Activated CD4-positive, alpha-beta T cell treated with anti-CD3 and anti-CD28 coated beads, Interleukin-2, amount 10 ng/mL, durations not matched to agents 24 days and 14 days (primary cell): ENCODE data around the gene THOC1. TPM values are rescaled to one million over a fixed set of nuclear protein-coding genes. Genes with fewer than 3 reads are reported as not detected.

Experiments
- DNase-seq: peaks from one replicate; pipeline ENCODE4 v3.0.0; 2022
- H3K27ac Mint-ChIP-seq: one replicate; pipeline ENCODE4 v1.8.0; 2022; ENCODE audit warnings: mild to moderate bottlenecking, mixed read lengths
- H3K27me3 Mint-ChIP-seq: one replicate; pipeline ENCODE4 v1.8.0; 2022; ENCODE audit warnings: mixed read lengths
- H3K36me3 Mint-ChIP-seq: one replicate; pipeline ENCODE4 v1.8.0; 2022; ENCODE audit warnings: low read depth, mild to moderate bottlenecking, mixed read lengths
- H3K4me1 Mint-ChIP-seq: one replicate; pipeline ENCODE4 v1.8.0; 2021; ENCODE audit warnings: mixed read lengths
- H3K4me3 Mint-ChIP-seq: one replicate; pipeline ENCODE4 v1.8.0; 2022; ENCODE audit warnings: mild to moderate bottlenecking, moderate library complexity, mixed read lengths
- H3K9me3 Mint-ChIP-seq: one replicate; pipeline ENCODE4 v1.8.0; 2021; ENCODE audit warnings: mixed read lengths
- intact Hi-C: fragments of 100-400 bp; cut with micrococcal nuclease; formaldehyde crosslinking; loops from one replicate; pipeline ENCODE4 v1.15.1; 2023
- total RNA-seq: library from RNA; stranded (reverse); gene quantifications from 2 replicates; pipeline ENCODE4 v1.2.3, GENCODE V29; 2022

Gene THOC1
- total RNA-seq, 1 donor from 2014 or later, result 78.9 TPM

DNA sequence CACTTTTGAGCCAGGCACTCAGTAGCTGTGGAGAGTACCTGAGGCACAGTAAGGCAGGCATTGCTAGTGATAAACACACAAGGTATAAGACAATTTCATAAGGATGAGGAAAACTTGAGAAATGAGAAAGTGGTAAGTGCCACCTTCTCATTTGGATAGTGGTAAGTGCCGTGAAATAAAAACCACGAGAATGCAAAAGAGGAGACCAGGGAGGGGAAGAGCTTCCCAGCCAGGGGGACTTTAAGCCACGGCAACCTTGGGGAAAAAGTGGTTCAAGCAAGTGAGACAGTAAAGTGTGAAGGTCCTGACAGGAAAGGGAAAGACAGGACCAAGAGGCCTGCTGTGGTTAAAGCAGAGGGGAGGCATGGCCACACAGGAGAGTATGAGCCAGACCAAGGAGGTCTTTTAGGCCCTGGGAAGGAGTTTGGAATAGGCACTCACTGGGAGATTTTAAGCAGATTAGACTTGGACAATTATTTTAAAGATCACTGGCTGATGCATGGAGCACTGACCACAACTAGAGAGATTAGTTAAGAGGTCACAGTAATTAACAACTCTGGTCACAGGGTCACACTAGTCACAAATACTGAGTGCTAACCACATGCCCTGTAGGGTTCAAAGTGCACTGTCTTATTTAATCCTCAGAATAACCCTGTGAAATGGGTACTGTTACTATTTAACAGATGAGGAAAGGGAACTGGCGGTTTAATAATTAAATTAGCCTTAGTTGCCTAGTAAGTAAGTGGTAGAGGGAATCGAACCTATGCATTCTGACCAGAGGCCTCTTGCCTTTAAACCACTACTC is 50.1 kb downstream of the THOC1 start:
- no peak for DNase-seq
- intact Hi-C loops, result no loop called here
- peaks cover 57% of the 10 kb centered on the region for H3K36me3 Mint-ChIP-seq
- H3K27me3 Mint-ChIP-seq, result no peaks in the 10 kb centered on the region
- no peaks in the 10 kb centered on the region for H3K4me1 Mint-ChIP-seq
- no peak overlapping the region for H3K4me3 Mint-ChIP-seq
- H3K9me3 Mint-ChIP-seq, result no peaks in the 10 kb centered on the region
- no peak overlapping the region for H3K27ac Mint-ChIP-seq

DNA sequence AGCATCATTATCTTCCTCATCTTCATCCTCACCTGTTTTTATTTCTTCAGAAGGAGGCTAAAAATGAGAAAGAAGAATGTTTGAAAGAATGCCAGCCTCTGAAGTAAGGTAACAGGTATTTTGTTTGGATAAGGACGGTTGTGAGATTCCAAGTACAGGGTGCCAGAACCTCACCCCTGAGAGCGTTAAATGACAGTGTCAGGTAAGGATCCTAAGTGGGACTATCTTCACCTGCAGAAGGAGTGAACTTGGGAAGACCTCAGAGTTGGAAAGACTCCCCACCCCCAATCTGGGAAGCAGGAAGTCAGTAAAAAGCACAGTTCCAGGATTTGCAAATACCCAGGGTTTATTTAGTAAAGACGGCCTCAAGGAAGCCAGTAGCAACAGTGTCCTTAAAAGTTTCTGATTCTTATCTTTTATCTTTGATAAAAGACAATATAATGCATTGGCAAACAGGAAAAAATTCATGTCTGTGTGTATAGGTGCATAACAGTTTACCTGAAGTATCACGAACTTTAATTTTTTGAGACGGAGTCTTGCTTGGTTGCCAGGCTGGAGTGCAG is 52.3 kb downstream of the THOC1 start:
- DNase-seq, result no peak
- H3K27me3 Mint-ChIP-seq, result no peaks in the 10 kb centered on the region
- intact Hi-C loops, result no loop called here
- peaks cover 60% of the 10 kb centered on the region for H3K36me3 Mint-ChIP-seq
- no peak overlapping the region for H3K27ac Mint-ChIP-seq
- no peaks in the 10 kb centered on the region for H3K9me3 Mint-ChIP-seq
- no peak overlapping the region for H3K4me3 Mint-ChIP-seq
- no peaks in the 10 kb centered on the region for H3K4me1 Mint-ChIP-seq

DNA sequence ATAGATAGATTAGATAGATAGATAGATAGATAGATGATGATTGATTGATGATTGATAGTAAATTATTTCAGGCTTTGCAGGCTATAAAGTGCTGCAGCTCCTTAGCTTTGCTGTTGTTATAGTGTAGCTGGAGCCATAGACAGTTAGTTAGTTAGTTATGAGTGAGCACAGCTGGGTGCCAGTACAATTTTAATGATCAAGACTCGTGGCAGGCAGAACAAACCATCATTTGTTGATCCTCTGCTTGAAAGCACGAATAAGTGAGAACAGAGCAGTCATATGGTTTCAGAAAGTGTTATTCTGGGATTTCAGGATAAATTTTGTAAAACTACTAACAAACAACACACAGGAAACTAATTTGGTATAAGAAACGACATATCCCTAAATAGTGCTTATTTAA is 53.9 kb downstream of the THOC1 start:
- no peak overlapping the region for H3K27ac Mint-ChIP-seq
- no peaks in the 10 kb centered on the region for H3K9me3 Mint-ChIP-seq
- H3K4me1 Mint-ChIP-seq, result peaks cover 4% of the 10 kb centered on the region
- intact Hi-C loops, result loop anchor here (5.0 kb wide), 1 partner anchor 53 kb away; the partner anchor contains the start of gene THOC1
- H3K36me3 Mint-ChIP-seq, result peaks cover 69% of the 10 kb centered on the region
- no peak overlapping the region for H3K4me3 Mint-ChIP-seq
- no peak for DNase-seq
- no peaks in the 10 kb centered on the region for H3K27me3 Mint-ChIP-seq

DNA sequence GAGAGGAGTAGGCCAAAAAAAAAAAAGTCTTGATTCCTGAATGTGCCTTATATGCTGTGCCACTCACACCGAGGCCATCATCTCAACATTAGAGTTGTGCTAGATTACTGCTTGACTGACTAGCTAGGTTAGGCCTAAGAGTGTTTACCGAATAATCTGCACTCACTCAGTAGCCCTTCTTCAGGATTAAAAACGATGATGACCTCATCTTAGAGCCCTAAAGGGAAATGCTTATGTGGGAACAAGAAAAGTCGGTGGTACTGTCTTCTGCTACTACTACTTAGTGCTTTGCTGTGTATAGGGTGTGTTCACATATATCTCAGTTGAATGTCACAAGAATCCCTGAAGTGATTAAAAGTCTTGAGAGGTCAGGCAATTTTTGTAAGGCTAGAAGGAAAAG is 54.3 kb downstream of the THOC1 start:
- peaks cover 4% of the 10 kb centered on the region for H3K4me1 Mint-ChIP-seq
- H3K36me3 Mint-ChIP-seq, result peaks cover 68% of the 10 kb centered on the region
- no peak for DNase-seq
- no peaks in the 10 kb centered on the region for H3K9me3 Mint-ChIP-seq
- no peak overlapping the region for H3K27ac Mint-ChIP-seq
- H3K4me3 Mint-ChIP-seq, result no peak overlapping the region
- intact Hi-C loops, result loop anchor here (5.0 kb wide), 1 partner anchor 54 kb away; the partner anchor contains the start of gene THOC1
- no peaks in the 10 kb centered on the region for H3K27me3 Mint-ChIP-seq

DNA sequence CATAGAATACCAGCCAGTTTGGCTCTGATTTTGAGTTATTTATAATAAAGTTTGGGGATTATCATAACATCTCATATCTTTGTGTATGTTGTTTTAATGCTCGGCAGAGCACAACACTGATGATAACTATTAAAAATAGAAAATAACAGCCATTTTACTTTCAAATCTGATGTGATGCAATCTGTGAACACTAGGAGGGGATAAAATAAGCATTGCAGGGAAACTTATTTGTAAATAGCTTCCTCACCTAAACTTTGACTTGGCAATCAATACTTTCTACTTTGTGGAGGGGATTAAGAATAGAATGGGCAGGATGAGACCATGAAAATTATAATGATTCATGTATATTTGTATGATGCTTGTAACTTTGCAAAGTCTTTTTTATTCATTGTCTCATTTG is 55.1 kb downstream of the THOC1 start:
- intact Hi-C loops, result loop anchor here (5.0 kb wide), 1 partner anchor 55 kb away; the partner anchor contains the start of gene THOC1
- no peak for DNase-seq
- H3K9me3 Mint-ChIP-seq, result no peaks in the 10 kb centered on the region
- H3K27me3 Mint-ChIP-seq, result no peaks in the 10 kb centered on the region
- no peak overlapping the region for H3K27ac Mint-ChIP-seq
- no peak overlapping the region for H3K4me3 Mint-ChIP-seq
- peaks cover 66% of the 10 kb centered on the region for H3K36me3 Mint-ChIP-seq
- peaks cover 4% of the 10 kb centered on the region for H3K4me1 Mint-ChIP-seq

DNA sequence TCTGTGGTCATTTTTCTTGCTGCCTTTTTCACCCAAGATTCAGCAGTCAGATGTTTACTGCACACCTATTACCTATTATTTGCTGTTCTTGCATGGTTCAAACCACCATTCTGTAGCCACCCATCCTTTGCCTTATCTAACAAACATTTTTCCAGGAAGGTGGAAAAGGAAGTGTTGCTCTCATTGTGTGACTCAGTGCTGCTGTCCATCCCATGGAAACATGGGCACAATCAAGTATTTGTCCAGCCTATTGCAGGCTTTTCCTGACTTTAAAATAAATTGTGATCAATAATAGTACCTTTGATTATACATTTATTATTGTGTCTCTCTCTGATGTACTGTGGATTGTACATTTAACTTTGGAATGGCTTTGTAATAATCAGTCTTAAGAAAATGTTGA is 56.3 kb downstream of the THOC1 start:
- H3K27me3 Mint-ChIP-seq, result no peaks in the 10 kb centered on the region
- no peak for DNase-seq
- intact Hi-C loops, result loop anchor here (5.0 kb wide), 1 partner anchor 56 kb away; the partner anchor contains the start of gene THOC1
- H3K27ac Mint-ChIP-seq, result no peak overlapping the region
- peaks cover 65% of the 10 kb centered on the region for H3K36me3 Mint-ChIP-seq
- peaks cover 4% of the 10 kb centered on the region for H3K4me1 Mint-ChIP-seq
- no peaks in the 10 kb centered on the region for H3K9me3 Mint-ChIP-seq
- H3K4me3 Mint-ChIP-seq, result no peak overlapping the region

DNA sequence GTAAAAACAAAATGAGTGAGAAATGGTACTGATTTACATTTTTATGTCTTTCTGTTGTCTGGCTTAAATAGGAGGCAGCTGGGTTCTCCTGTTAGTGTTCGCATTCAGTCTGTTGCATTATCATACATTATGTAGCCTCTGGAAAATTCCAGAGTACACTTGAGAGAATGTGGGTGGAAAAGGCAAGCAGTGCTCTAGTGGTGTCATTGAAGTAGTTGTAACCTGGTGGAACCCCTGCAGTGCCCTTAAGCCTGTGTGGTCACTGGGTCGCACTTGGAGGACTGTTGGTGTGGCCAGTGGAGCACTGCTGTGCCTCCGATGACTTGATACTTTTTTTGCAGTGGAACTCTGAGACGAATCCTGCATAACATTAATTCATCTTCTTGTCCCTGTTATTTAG is 57.1 kb downstream of the THOC1 start:
- Mint-ChIP-seq H3K27ac (no peak overlapping the region), H3K27me3 (no peaks in the 10 kb centered on the region), H3K4me3 (no peak overlapping the region), H3K36me3 (peaks cover 67% of the 10 kb centered on the region), H3K9me3 (no peaks in the 10 kb centered on the region), H3K4me1 (peaks cover 5% of the 10 kb centered on the region)
- DNase-seq, result no peak
- intact Hi-C loops, result loop anchor here (5.0 kb wide), 1 partner anchor 57 kb away; the partner anchor contains the start of gene THOC1

DNA sequence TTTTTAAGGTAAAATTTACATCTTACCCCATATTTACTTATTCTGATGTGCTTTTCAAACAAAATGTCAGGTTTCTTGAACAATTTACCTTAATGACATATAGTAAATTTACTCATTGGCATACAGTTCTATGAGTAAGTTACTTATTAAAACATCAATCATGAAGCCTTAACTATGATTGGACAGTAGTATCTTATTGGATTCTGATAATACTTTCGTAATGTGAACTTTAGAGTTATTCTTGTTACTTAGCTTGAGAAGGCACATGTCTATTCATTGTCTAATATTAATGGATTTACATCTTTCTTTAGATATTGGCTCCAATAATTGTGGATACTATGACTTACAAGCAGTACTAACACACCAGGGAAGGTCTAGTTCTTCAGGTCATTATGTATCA is 57.8 kb downstream of the THOC1 start:
- Mint-ChIP-seq H3K9me3 (no peaks in the 10 kb centered on the region), H3K27ac (no peak overlapping the region), H3K4me3 (no peak overlapping the region), H3K4me1 (peaks cover 6% of the 10 kb centered on the region), H3K36me3 (peaks cover 67% of the 10 kb centered on the region), H3K27me3 (no peaks in the 10 kb centered on the region)
- DNase-seq, result no peak
- intact Hi-C loops, result loop anchor here (5.0 kb wide), 1 partner anchor 57 kb away; the partner anchor contains the start of gene THOC1

DNA sequence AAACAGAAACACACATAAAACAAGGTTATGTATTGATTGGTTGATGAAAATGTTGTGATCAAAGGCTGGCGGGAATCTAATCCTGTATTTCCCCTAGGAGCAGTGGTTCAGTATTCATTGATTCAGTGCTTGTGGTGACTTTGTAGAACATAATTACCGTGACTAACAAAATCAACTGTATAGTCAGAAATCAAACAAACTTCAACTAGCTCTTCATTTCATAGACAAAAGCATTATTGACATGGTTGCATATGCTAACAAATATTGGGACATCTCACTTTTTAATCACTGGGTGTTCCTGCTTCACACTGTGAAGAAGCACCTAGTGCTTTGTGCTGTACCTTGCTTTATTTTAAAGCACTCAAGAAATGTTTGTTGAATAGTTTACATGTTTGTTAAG is 68.1 kb downstream of the THOC1 start:
- peaks cover 42% of the 10 kb centered on the region for H3K36me3 Mint-ChIP-seq
- intact Hi-C loops, result no loop called here
- H3K4me1 Mint-ChIP-seq, result peaks cover 3% of the 10 kb centered on the region

DNA sequence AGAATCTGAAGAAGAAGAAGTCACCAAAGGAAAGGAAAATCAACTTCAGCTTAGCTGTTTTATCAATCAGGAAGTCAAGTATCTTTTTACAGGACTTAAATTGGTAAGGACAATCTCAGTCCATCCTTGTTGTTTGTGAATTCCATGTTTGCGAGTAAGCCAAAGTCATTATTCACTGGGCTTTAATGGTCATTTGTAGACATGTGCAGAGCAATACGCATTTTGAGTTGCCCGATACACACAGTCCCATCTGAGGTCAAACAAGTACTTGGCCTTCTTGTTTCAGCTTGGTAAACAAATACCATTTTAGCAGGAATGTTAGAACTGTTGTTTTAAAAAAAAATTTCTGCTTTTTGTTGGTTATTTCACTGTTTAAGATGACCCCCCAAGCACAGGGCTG is 68.6 kb downstream of the THOC1 start:
- no peak for DNase-seq
- peaks cover 2% of the 10 kb centered on the region for H3K4me1 Mint-ChIP-seq
- no peaks in the 10 kb centered on the region for H3K9me3 Mint-ChIP-seq
- H3K4me3 Mint-ChIP-seq, result no peak overlapping the region
- peaks cover 42% of the 10 kb centered on the region for H3K36me3 Mint-ChIP-seq
- H3K27me3 Mint-ChIP-seq, result no peaks in the 10 kb centered on the region
- no peak overlapping the region for H3K27ac Mint-ChIP-seq
- intact Hi-C loops, result no loop called here

More for the DNA sequence above, 68.1 kb downstream of the THOC1 start:
- Mint-ChIP-seq H3K27me3 (no peaks in the 10 kb centered on the region), H3K9me3 (no peaks in the 10 kb centered on the region), H3K4me3 (no peak overlapping the region), H3K27ac (no peak overlapping the region)
- no peak for DNase-seq

DNA sequence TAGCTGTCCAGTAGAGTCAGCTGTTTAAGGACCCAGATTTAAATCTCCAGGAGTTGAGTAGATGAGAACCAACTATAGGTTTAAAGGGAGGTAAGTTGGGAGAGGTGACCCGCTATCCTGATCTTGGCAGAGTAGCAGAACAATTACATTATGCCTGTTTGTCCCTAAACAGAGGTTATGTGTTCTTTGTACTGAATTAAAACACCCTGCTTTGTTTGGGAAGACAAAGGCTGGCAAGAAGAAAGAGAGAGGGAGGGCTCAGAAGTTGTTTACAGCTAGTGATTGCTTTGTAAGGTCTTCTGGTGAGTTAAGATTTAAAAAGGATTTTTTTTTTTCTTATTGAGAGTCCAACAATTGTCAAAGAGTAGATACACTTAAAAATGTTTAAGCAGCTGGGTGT is 72.2 kb downstream of the THOC1 start:
- Mint-ChIP-seq H3K9me3 (no peaks in the 10 kb centered on the region), H3K27ac (no peak overlapping the region), H3K4me1 (peaks cover 4% of the 10 kb centered on the region), H3K4me3 (no peak overlapping the region), H3K36me3 (peaks cover 42% of the 10 kb centered on the region), H3K27me3 (no peaks in the 10 kb centered on the region)
- intact Hi-C loops, result no loop called here
- DNase-seq, result no peak

DNA sequence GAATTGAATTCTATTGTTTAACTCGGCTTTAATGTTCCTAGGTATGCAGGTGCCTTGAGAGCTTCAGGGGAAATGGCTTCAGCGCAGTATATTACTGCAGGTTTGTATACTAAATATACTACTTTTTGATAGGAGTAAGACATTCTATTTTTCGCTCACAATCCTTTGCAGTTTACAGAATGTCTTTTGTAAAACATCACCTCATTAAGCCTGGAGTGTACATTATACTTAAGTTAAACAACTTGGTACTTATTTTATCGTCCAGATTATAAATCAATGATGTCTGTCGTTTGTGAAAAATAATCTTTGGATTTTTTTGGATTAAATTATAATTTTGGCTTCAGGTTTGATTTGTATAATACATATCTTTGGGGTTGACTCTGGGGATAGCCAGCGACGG is 75.0 kb downstream of the THOC1 start:
- intact Hi-C loops, result no loop called here
- Mint-ChIP-seq H3K9me3 (no peaks in the 10 kb centered on the region), H3K4me3 (no peak overlapping the region)

DNA sequence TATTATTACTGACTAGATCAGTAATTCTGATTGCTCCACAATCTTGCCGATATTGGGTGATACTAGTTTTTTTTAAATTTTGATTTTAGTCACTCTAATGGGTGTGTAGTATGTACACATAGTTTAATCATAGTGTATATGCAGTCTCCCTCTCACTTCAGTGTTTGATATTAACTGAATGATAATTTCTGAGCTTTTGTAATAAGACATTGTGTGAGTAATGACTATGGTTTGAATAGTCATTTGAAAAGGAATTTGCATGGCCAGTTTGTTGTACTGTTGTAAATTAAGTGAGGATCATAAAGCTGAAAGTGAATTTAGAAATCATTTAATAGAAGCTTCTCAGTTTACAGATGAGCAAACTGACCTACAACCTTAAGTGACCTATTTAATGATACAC is 76.1 kb downstream of the THOC1 start:
- intact Hi-C loops, result no loop called here
- Mint-ChIP-seq H3K27ac (no peak overlapping the region), H3K4me3 (no peak overlapping the region), H3K9me3 (no peaks in the 10 kb centered on the region), H3K27me3 (no peaks in the 10 kb centered on the region), H3K4me1 (peaks cover 4% of the 10 kb centered on the region), H3K36me3 (peaks cover 33% of the 10 kb centered on the region)
- no peak for DNase-seq

More for the DNA sequence above, 75.0 kb downstream of the THOC1 start:
- no peak overlapping the region for H3K27ac Mint-ChIP-seq
- H3K4me1 Mint-ChIP-seq, result peaks cover 4% of the 10 kb centered on the region
- peaks cover 40% of the 10 kb centered on the region for H3K36me3 Mint-ChIP-seq
- no peaks in the 10 kb centered on the region for H3K27me3 Mint-ChIP-seq
- DNase-seq, result no peak

DNA sequence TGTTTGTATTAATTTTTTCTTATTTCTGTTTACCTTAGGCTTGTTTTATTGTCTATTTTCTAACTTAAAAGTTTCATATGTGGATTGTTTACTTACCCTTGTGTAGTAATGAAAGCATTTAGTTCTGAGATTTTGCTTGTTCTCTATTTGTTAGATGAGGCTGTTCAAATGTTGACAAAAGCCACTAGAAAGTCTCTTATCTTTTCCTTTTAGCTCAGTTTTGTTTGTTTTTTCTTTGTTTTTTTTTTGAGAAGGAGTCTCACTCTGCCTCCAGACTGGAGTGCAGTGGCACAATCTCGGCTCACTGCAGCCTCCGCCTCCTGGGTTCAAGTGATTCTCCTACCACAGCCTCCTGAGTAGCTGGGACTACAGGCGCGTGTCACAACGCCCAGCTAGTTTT is 78.6 kb downstream of the THOC1 start:
- Mint-ChIP-seq H3K4me3 (no peak overlapping the region), H3K36me3 (peaks cover 27% of the 10 kb centered on the region), H3K4me1 (peaks cover 4% of the 10 kb centered on the region)

More for the DNA sequence above, 78.6 kb downstream of the THOC1 start:
- intact Hi-C loops, result no loop called here
- Mint-ChIP-seq H3K27me3 (no peaks in the 10 kb centered on the region), H3K9me3 (no peaks in the 10 kb centered on the region), H3K27ac (no peak overlapping the region)
- no peak for DNase-seq
